Testis (tissue), 2 donors: Measurements from ENCODE around the gene NR3C1.

Experiments used
- POLR2A ChIP-seq: fragments of 450-650 bp; IDR thresholded peaks from one replicate; pipeline ENCODE4 v1.6.1; 2017; ENCODE audit warnings: antibody characterized with exemption, mild to moderate bottlenecking, moderate library complexity
- TF ChIP-seq, protein P1 (sequence below), 3 experiments: fragments of 450-650 bp in 2 of 3; fragments of 200-600 bp in 1 of 3; sonication (generic) in 1 of 3; IDR thresholded peaks; one replicate each; pipeline ENCODE4 v1.5.1; 2016 to 2019; ENCODE audit warnings: antibody characterized with exemption in 3 of 3, mild to moderate bottlenecking in 2 of 3, moderate library complexity in 1 of 3

DNA sequence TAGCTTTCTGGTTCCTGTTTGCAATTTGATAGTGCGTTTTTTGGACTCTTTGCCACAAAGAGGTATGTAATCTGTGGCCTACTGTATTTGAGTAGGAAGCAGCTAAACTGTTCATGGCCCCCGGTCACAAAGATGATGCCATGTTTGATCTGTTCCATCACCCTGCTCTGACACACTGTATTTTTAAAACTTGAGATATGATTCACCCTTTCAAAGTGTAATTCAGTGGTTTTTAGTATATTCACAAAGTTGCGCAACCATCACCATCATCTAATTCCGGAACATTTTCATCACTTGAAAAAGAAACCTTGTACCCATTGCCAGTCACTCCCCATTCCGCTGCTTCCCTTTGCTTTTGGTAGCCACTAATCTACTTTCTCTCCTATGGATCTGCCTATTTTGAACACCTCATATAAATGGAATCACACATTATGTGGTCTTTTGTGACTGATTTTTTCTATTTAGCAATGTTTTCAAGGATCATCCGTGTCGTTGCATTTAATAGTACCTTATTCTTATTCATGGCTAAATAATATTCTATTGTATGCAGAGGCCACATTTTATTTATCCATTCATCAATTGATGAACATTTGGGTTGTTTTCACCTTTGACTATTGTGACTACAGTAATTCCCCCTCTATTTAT is 141.6 kb downstream of the NR3C1 start:
- TF ChIP-seq, protein P1, sequence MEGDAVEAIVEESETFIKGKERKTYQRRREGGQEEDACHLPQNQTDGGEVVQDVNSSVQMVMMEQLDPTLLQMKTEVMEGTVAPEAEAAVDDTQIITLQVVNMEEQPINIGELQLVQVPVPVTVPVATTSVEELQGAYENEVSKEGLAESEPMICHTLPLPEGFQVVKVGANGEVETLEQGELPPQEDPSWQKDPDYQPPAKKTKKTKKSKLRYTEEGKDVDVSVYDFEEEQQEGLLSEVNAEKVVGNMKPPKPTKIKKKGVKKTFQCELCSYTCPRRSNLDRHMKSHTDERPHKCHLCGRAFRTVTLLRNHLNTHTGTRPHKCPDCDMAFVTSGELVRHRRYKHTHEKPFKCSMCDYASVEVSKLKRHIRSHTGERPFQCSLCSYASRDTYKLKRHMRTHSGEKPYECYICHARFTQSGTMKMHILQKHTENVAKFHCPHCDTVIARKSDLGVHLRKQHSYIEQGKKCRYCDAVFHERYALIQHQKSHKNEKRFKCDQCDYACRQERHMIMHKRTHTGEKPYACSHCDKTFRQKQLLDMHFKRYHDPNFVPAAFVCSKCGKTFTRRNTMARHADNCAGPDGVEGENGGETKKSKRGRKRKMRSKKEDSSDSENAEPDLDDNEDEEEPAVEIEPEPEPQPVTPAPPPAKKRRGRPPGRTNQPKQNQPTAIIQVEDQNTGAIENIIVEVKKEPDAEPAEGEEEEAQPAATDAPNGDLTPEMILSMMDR (IDR thresholded peaks at IDR 0.05) = no peak
- no peak for TF ChIP-seq POLR2A
